A673 (cell line): ENCODE results near the gene DSCAM.

Source experiments
- CTCF ChIP-seq: fragments of 300-800, 200-600 bp; sonication (generic); conservative IDR thresholded peaks from 2 replicates; pipeline ENCODE4 v1.5.1; 2017; ENCODE audit warnings: low read depth, mild to moderate bottlenecking, antibody characterized with exemption, low read length, moderate library complexity, mixed read lengths
- EZH2 ChIP-seq: fragments of 200-600 bp; sonication (generic); IDR thresholded peaks from 2 replicates; pipeline ENCODE4 v1.6.1; 2017; ENCODE audit warnings: borderline replicate concordance, low read depth, mild to moderate bottlenecking, mixed read lengths, antibody characterized with exemption, low read length; ENCODE audit not compliant: poor library complexity, severe bottlenecking

GRCh38 chr21:40115775-40116174, 731.2 kb downstream of the DSCAM start:
- TF ChIP-seq CTCF (no peak), EZH2 (no peak)
